GM23338 (cell line): ENCODE measurements around the gene CASP2. TPM values are rescaled to one million over a fixed set of nuclear protein-coding genes. Genes with fewer than 3 reads are reported as not detected.

Source experiments
- ATAC-seq: fragments of 200-7000 bp; cut with Tn5 transposase; 3 replicates; pipeline ENCODE4 v1.9.1; 2020
- DNase-seq: peaks from one replicate; pipeline ENCODE4 v3.0.0-alpha.2; 2015; ENCODE audit warnings: low spot score
- H2AFZ ChIP-seq: fragments of 200-600 bp; sonication (generic); 2 replicates; pipeline ENCODE4 v1.8.0; 2016; ENCODE audit warnings: antibody characterized with exemption, mild to moderate bottlenecking, moderate library complexity
- H3F3A ChIP-seq: fragments of 200-600 bp; sonication (generic); replicated peaks from 2 replicates; pipeline ENCODE4 v1.8.0; 2017; ENCODE audit warnings: antibody characterized with exemption, mixed run types, low read depth
- H3K27ac ChIP-seq: fragments of 200-600 bp; sonication (generic); 2 replicates; pipeline ENCODE4 v1.6.1; 2016; ENCODE audit warnings: low read depth
- H3K27me3 ChIP-seq: fragments of 200-600 bp; sonication (generic); 2 replicates; pipeline ENCODE4 v1.8.0; 2016; ENCODE audit warnings: mild to moderate bottlenecking, mixed run types, moderate library complexity; ENCODE audit not compliant: insufficient read depth
- H3K36me3 ChIP-seq: fragments of 200-600 bp; sonication (generic); 2 replicates; pipeline ENCODE4 v1.8.0; 2016; ENCODE audit warnings: mild to moderate bottlenecking; ENCODE audit not compliant: insufficient read depth
- H3K4me1 ChIP-seq: fragments of 200-600 bp; sonication (generic); 2 replicates; pipeline ENCODE4 v1.8.0; 2016; ENCODE audit warnings: mild to moderate bottlenecking, moderate library complexity; ENCODE audit not compliant: insufficient read depth
- H3K4me2 ChIP-seq: fragments of 200-600 bp; sonication (generic); 2 replicates; pipeline ENCODE4 v1.7.1; 2017; ENCODE audit warnings: mixed run types
- H3K4me3 ChIP-seq: fragments of 200-600 bp; sonication (generic); 2 replicates; pipeline ENCODE4 v1.6.1; 2016; ENCODE audit warnings: mixed run types
- H3K79me2 ChIP-seq: fragments of 200-600 bp; sonication (generic); replicated peaks from 2 replicates; pipeline ENCODE4 v1.8.0; 2017; ENCODE audit warnings: mild to moderate bottlenecking; ENCODE audit not compliant: insufficient read depth
- H3K9me2 ChIP-seq: fragments of 200-600 bp; sonication (generic); 2 replicates; pipeline ENCODE4 v1.8.0; 2017; ENCODE audit not compliant: insufficient read depth
- H4K20me1 ChIP-seq: fragments of 200-600 bp; sonication (generic); replicated peaks from 2 replicates; pipeline ENCODE4 v1.8.0; 2017; ENCODE audit warnings: mild to moderate bottlenecking; ENCODE audit not compliant: insufficient read depth
- H3K27ac Mint-ChIP-seq: 2 replicates; pipeline ENCODE4 v1.8.0; 2020; ENCODE audit warnings: inconsistent platforms, mild to moderate bottlenecking, moderate library complexity, mixed read lengths
- H3K27me3 Mint-ChIP-seq: 3 replicates; pipeline ENCODE4 v1.8.0; 2022; ENCODE audit warnings: low read depth, mild to moderate bottlenecking, moderate library complexity, mixed read lengths, inconsistent platforms; ENCODE audit not compliant: insufficient read depth, poor library complexity
- H3K36me3 Mint-ChIP-seq: 3 replicates; pipeline ENCODE4 v1.8.0; 2021; ENCODE audit warnings: low read depth, mild to moderate bottlenecking, inconsistent platforms, moderate library complexity, mixed read lengths
- H3K4me1 Mint-ChIP-seq: 3 replicates; pipeline ENCODE4 v1.8.0; 2020; ENCODE audit warnings: mild to moderate bottlenecking, inconsistent platforms, mixed read lengths
- H3K4me3 Mint-ChIP-seq: 3 replicates; pipeline ENCODE4 v1.8.0; 2021; ENCODE audit warnings: moderate library complexity, mild to moderate bottlenecking, inconsistent platforms, mixed read lengths
- H3K9me3 Mint-ChIP-seq: 3 replicates; pipeline ENCODE4 v1.8.0; 2020; ENCODE audit warnings: moderate library complexity, mild to moderate bottlenecking, inconsistent platforms, mixed read lengths
- CTCF ChIP-seq, 2 experiments: fragments of 200-600 bp in 1 of 2; sonication (generic) in 1 of 2; conservative IDR thresholded peaks; 2 replicates each; pipeline versions ENCODE4 v1.5.1 to v1.6.1; 2016 to 2017; ENCODE audit warnings: antibody characterized with exemption in 2 of 2, low read depth in 2 of 2, mild to moderate bottlenecking in 2 of 2, moderate library complexity in 1 of 2
- ETS1 ChIP-seq: IDR thresholded peaks from 2 replicates; pipeline ENCODE4 v1.6.1; 2016; ENCODE audit warnings: antibody characterized with exemption
- EZH2 ChIP-seq: fragments of 200-600 bp; sonication (generic); IDR thresholded peaks from one replicate; pipeline ENCODE4 v1.8.0; 2017; ENCODE audit warnings: antibody characterized with exemption, mild to moderate bottlenecking, low read depth; ENCODE audit not compliant: unreplicated experiment
- JUNB ChIP-seq: IDR thresholded peaks from one replicate; pipeline ENCODE4 v1.6.1; 2016; ENCODE audit warnings: antibody characterized with exemption; ENCODE audit not compliant: unreplicated experiment
- NANOG ChIP-seq: IDR thresholded peaks from 2 replicates; pipeline ENCODE4 v1.6.1; 2016; ENCODE audit warnings: antibody characterized with exemption, borderline replicate concordance
- POLR2AphosphoS5 ChIP-seq: IDR thresholded peaks from 2 replicates; pipeline ENCODE4 v1.6.1; 2016; ENCODE audit warnings: antibody characterized with exemption, low read depth
- STAT1 ChIP-seq: IDR thresholded peaks from one replicate; pipeline ENCODE4 v1.6.1; 2016; ENCODE audit warnings: antibody characterized with exemption; ENCODE audit not compliant: unreplicated experiment
- ZNF331 ChIP-seq: fragments of 250-450 bp; sonication (Bioruptor Pico); IDR thresholded peaks from 2 replicates; pipeline ENCODE4 v1.5.0; 2020; ENCODE audit warnings: low read depth, mild to moderate bottlenecking, moderate library complexity
- ZNF462 ChIP-seq: fragments of 250-450 bp; sonication (Bioruptor Pico); IDR thresholded peaks from 2 replicates; pipeline ENCODE4 v1.5.0; 2020; ENCODE audit warnings: mild to moderate bottlenecking, moderate library complexity
- polyA plus RNA-seq: library from polyadenylated mRNA; unstranded; fragments of >200 nt; fragmentation: Nextera tagmentation; extraction: Ambion mirVana; gene quantifications from 2 replicates; pipeline ENCODE4 v1.2.1, GENCODE V29; 2016
- total RNA-seq: library from RNA; depleted of rRNA; stranded (reverse); fragments of >200 nt; shearing (Covaris generic); gene quantifications from 2 replicates; pipeline ENCODE4 v1.2.3, GENCODE V29; 2014

The CASP2 gene
- total and polyA plus RNA-seq, 2 experiments from 2014 or later: 17.7 to 21.8 TPM

GRCh38 chr7:143252006-143252405, 36.1 kb upstream of the CASP2 start (continued):
- TF ChIP-seq ETS1: no peak
- no peak for TF ChIP-seq EZH2
- TF ChIP-seq CTCF (conservative IDR thresholded peaks at IDR 0.05; ENCODE audit: low read depth in 2 of 2): no peak

GRCh38 chr7:143255564-143255963, 32.6 kb upstream of the CASP2 start:
- DNase-seq (no peak), ATAC-seq (no peak)
- Mint-ChIP-seq H3K4me1 (no peaks in the 10 kb centered on the region), H3K27me3 (no peaks in the 10 kb centered on the region), H3K9me3 (no peaks in the 10 kb centered on the region), H3K4me3 (no peak overlapping the region), H3K36me3 (no peaks in the 10 kb centered on the region), H3K27ac (no peak overlapping the region)
- H3K79me2 ChIP-seq: no peaks in the 10 kb centered on the region
- no peaks in the 10 kb centered on the region for H3K4me1 ChIP-seq
- no peaks in the 10 kb centered on the region for H3K9me2 ChIP-seq
- H4K20me1 ChIP-seq: no peaks in the 10 kb centered on the region
- H3K36me3 ChIP-seq: no peaks in the 10 kb centered on the region
- H3K4me3 ChIP-seq: no peak overlapping the region
- H3K27ac ChIP-seq: no peak overlapping the region
- H3F3A ChIP-seq: no peaks in the 10 kb centered on the region
- no peaks in the 10 kb centered on the region for H3K27me3 ChIP-seq
- TF ChIP-seq ZNF462 (no peak), ZNF331 (CRISPR knock-in tag) (no peak), NANOG (no peak), STAT1 (no peak), POLR2AphosphoS5 (no peak), JUNB (no peak), EZH2 (no peak)
- no peak overlapping the region for H2AFZ ChIP-seq
- H3K4me2 ChIP-seq: no peak overlapping the region
